ENCODE data around the gene RABEP2.
A peak's percentile ranks its signal among the peaks of the same experiment; 100 is the strongest.

Gene RABEP2

GRCh38 chr16:28867241-28867640 lies 57.8 kb downstream of the RABEP2 start:
- H3K36me3 ChIP-seq (ENCODE audit: control insufficient read depth, insufficient read depth, low read length), result peaks cover 47% of the 10 kb centered on the region
- H3K9me3 ChIP-seq (ENCODE audit: control insufficient read depth, insufficient read depth, low read depth, low read length), result no peaks in the 10 kb centered on the region
- H3K4me1 ChIP-seq (ENCODE audit: control insufficient read depth, insufficient read depth, low read length), result peaks cover 10% of the 10 kb centered on the region
- no peaks in the 10 kb centered on the region for H3K27me3 ChIP-seq (ENCODE audit: control insufficient read depth, insufficient read depth, low read length)
- H3K27ac ChIP-seq (ENCODE audit: low read depth, low read length), result no peak overlapping the region
- no peak overlapping the region for H3K4me3 ChIP-seq (ENCODE audit: low read depth, low read length)
- no peak overlapping the region for H3K9ac ChIP-seq (ENCODE audit: low read length)

GRCh38 chr16:28866454-28866804 lies 58.6 kb downstream of the RABEP2 start:
- Histone ChIP-seq H3K9me3 (ENCODE audit: control insufficient read depth, insufficient read depth, low read depth, low read length) (no peaks in the 10 kb centered on the region), H3K9ac (ENCODE audit: low read length) (no peak overlapping the region), H3K36me3 (ENCODE audit: control insufficient read depth, insufficient read depth, low read length) (peaks cover 40% of the 10 kb centered on the region), H3K27ac (ENCODE audit: low read depth, low read length) (no peak overlapping the region), H3K27me3 (ENCODE audit: control insufficient read depth, insufficient read depth, low read length) (no peaks in the 10 kb centered on the region), H3K4me3 (ENCODE audit: low read depth, low read length) (no peak overlapping the region), H3K4me1 (ENCODE audit: control insufficient read depth, insufficient read depth, low read length) (peaks cover 10% of the 10 kb centered on the region)

GRCh38 chr16:28865722-28866453 lies 59.1 kb downstream of the RABEP2 start:
- peaks cover 35% of the 10 kb centered on the region for H3K36me3 ChIP-seq (ENCODE audit: control insufficient read depth, insufficient read depth, low read length)
- H3K27me3 ChIP-seq (ENCODE audit: control insufficient read depth, insufficient read depth, low read length), result no peaks in the 10 kb centered on the region
- H3K9me3 ChIP-seq (ENCODE audit: control insufficient read depth, insufficient read depth, low read depth, low read length), result no peaks in the 10 kb centered on the region
- no peak overlapping the region for H3K9ac ChIP-seq (ENCODE audit: low read length)
- H3K27ac ChIP-seq (ENCODE audit: low read depth, low read length), result no peak overlapping the region
- H3K4me3 ChIP-seq (ENCODE audit: low read depth, low read length), result no peak overlapping the region
- H3K4me1 ChIP-seq (ENCODE audit: control insufficient read depth, insufficient read depth, low read length), result peaks cover 10% of the 10 kb centered on the region

GRCh38 chr16:28865001-28865688 lies 59.9 kb downstream of the RABEP2 start:
- Histone ChIP-seq H3K27ac (ENCODE audit: low read depth, low read length) (no peak overlapping the region), H3K9me3 (ENCODE audit: control insufficient read depth, insufficient read depth, low read depth, low read length) (no peaks in the 10 kb centered on the region), H3K4me1 (ENCODE audit: control insufficient read depth, insufficient read depth, low read length) (peaks cover 10% of the 10 kb centered on the region), H3K4me3 (ENCODE audit: low read depth, low read length) (peak overlapping the region; percentile 73), H3K27me3 (ENCODE audit: control insufficient read depth, insufficient read depth, low read length) (no peaks in the 10 kb centered on the region), H3K36me3 (ENCODE audit: control insufficient read depth, insufficient read depth, low read length) (peaks cover 28% of the 10 kb centered on the region), H3K9ac (ENCODE audit: low read length) (no peak overlapping the region)

- H3K27me3 ChIP-seq (ENCODE audit: control insufficient read depth, insufficient read depth, low read length), result no peaks in the 10 kb centered on the region
- H3K27ac ChIP-seq (ENCODE audit: low read depth, low read length), result peak overlapping the region; percentile 69; the same call in 1 of the 2 replicates
- H3K36me3 ChIP-seq (ENCODE audit: control insufficient read depth, insufficient read depth, low read length), result peaks cover 18% of the 10 kb centered on the region
- peak overlapping the region; percentile 73 for H3K4me3 ChIP-seq (ENCODE audit: low read depth, low read length)
- H3K9ac ChIP-seq (ENCODE audit: low read length), result peak overlapping the region; percentile 87
- H3K4me1 ChIP-seq (ENCODE audit: control insufficient read depth, insufficient read depth, low read length), result peaks cover 10% of the 10 kb centered on the region
- no peaks in the 10 kb centered on the region for H3K9me3 ChIP-seq (ENCODE audit: control insufficient read depth, insufficient read depth, low read depth, low read length)
Observed at GRCh38 chr16:28863929-28864793, 60.9 kb downstream of the RABEP2 start.

GRCh38 chr16:28859326-28859725 lies 65.7 kb downstream of the RABEP2 start:
- no peaks in the 10 kb centered on the region; the same call in 1 of the 2 replicates for H3K4me1 ChIP-seq (ENCODE audit: control insufficient read depth, insufficient read depth, low read length)
- no peak overlapping the region for H3K4me3 ChIP-seq (ENCODE audit: low read depth, low read length)
- H3K27me3 ChIP-seq (ENCODE audit: control insufficient read depth, insufficient read depth, low read length), result no peaks in the 10 kb centered on the region
- H3K36me3 ChIP-seq (ENCODE audit: control insufficient read depth, insufficient read depth, low read length), result no peaks in the 10 kb centered on the region
- H3K9me3 ChIP-seq (ENCODE audit: control insufficient read depth, insufficient read depth, low read depth, low read length), result no peaks in the 10 kb centered on the region
- no peak overlapping the region for H3K9ac ChIP-seq (ENCODE audit: low read length)
- H3K27ac ChIP-seq (ENCODE audit: low read depth, low read length), result no peak overlapping the region

GRCh38 chr16:28858421-28858820 lies 66.6 kb downstream of the RABEP2 start:
- Histone ChIP-seq H3K9ac (ENCODE audit: low read length) (no peak overlapping the region), H3K27ac (ENCODE audit: low read depth, low read length) (no peak overlapping the region), H3K4me3 (ENCODE audit: low read depth, low read length) (no peak overlapping the region), H3K36me3 (ENCODE audit: control insufficient read depth, insufficient read depth, low read length) (no peaks in the 10 kb centered on the region), H3K4me1 (ENCODE audit: control insufficient read depth, insufficient read depth, low read length) (no peaks in the 10 kb centered on the region; the same call in 1 of the 2 replicates), H3K27me3 (ENCODE audit: control insufficient read depth, insufficient read depth, low read length) (no peaks in the 10 kb centered on the region), H3K9me3 (ENCODE audit: control insufficient read depth, insufficient read depth, low read depth, low read length) (no peaks in the 10 kb centered on the region)
